ENCODE results near the gene CDIPT.

DNA sequence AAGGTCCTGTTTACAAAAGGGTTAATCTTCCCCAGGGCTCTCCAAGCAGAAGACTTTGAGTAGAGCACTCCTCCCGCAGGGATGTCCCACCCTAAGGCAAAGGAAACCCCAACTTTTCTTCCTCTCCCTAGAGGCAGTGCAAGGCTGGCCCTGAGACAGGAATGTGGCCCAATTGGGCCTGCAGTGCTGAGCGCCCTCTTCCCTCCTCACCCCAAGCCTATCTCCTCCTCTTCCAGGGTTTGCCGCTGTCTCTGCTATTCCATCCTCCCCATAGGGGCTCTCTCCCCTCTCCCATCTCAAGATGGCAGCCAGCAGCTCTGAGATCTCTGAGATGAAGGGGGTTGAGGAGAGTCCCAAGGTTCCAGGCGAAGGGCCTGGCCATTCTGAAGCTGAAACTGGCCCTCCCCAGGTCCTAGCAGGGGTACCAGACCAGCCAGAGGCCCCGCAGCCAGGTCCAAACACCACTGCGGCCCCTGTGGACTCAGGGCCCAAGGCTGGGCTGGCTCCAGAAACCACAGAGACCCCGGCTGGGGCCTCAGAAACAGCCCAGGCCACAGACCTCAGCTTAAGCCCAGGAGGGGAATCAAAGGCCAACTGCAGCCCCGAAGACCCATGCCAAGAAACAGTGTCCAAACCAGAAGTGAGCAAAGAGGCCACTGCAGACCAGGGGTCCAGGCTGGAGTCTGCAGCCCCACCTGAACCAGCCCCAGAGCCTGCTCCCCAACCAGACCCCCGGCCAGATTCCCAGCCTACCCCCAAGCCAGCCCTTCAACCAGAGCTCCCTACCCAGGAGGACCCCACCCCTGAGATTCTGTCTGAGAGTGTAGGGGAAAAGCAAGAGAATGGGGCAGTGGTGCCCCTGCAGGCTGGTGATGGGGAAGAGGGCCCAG, 50.0 kb downstream of the CDIPT start:
- TF ChIP-seq POLR2A (IDR thresholded peaks at IDR 0.05), result no peak
- TF ChIP-seq CTCF (IDR thresholded peaks at IDR 0.05), result no peak
